Neuron (in vitro differentiated cells): ENCODE data around the gene CHRNB4.

Experiments
- H2AFZ ChIP-seq: one replicate; pipeline ENCODE4 v1.6.1; 2013; ENCODE audit warnings: low read depth, mild to moderate bottlenecking, inconsistent platforms, low read length, moderate library complexity
- H3K27me3 ChIP-seq: one replicate; pipeline ENCODE4 v1.6.1; 2013; ENCODE audit warnings: low read length; ENCODE audit not compliant: insufficient read depth
- H3K36me3 ChIP-seq: one replicate; pipeline ENCODE4 v1.6.1; 2013; ENCODE audit warnings: low read length; ENCODE audit not compliant: insufficient read depth
- H3K4me1 ChIP-seq: one replicate; pipeline ENCODE4 v1.6.1; 2013; ENCODE audit warnings: low read length; ENCODE audit not compliant: insufficient read depth
- H3K4me3 ChIP-seq: 2 replicates; pipeline ENCODE4 v1.5.1; 2013; ENCODE audit warnings: mild to moderate bottlenecking, low read length, moderate library complexity
- H3K9me3 ChIP-seq: one replicate; pipeline ENCODE4 v1.6.1; 2013; ENCODE audit warnings: low read length

Gene CHRNB4

GRCh38 chr15:78636378-78636859 lies 4.6 kb downstream of the CHRNB4 start:
- Histone ChIP-seq H3K9me3 (peaks cover 3% of the 10 kb centered on the region), H3K27me3 (peaks cover 22% of the 10 kb centered on the region), H3K36me3 (no peaks in the 10 kb centered on the region), H3K4me3 (no peak overlapping the region), H2AFZ (no peak overlapping the region), H3K4me1 (peaks cover 9% of the 10 kb centered on the region)

GRCh38 chr15:78635346-78635745 lies 5.7 kb downstream of the CHRNB4 start:
- H2AFZ ChIP-seq: no peak overlapping the region
- peaks cover 12% of the 10 kb centered on the region for H3K27me3 ChIP-seq
- H3K4me1 ChIP-seq: peaks cover under 1% of the 10 kb centered on the region
- no peak overlapping the region for H3K4me3 ChIP-seq
- no peaks in the 10 kb centered on the region for H3K36me3 ChIP-seq
- H3K9me3 ChIP-seq: peaks cover 3% of the 10 kb centered on the region

GRCh38 chr15:78634210-78635145 lies 6.5 kb downstream of the CHRNB4 start:
- H3K9me3 ChIP-seq: peaks cover 3% of the 10 kb centered on the region
- no peaks in the 10 kb centered on the region for H3K4me1 ChIP-seq
- H3K36me3 ChIP-seq: no peaks in the 10 kb centered on the region

GRCh38 chr15:78633348-78633747 lies 7.7 kb downstream of the CHRNB4 start:
- H3K27me3 ChIP-seq: peaks cover 5% of the 10 kb centered on the region
- H3K36me3 ChIP-seq: no peaks in the 10 kb centered on the region
- peaks cover 5% of the 10 kb centered on the region for H3K9me3 ChIP-seq
- H3K4me3 ChIP-seq: no peak overlapping the region
- no peaks in the 10 kb centered on the region for H3K4me1 ChIP-seq
- H2AFZ ChIP-seq: no peak overlapping the region

More at GRCh38 chr15:78634210-78635145, 6.5 kb downstream of the CHRNB4 start:
- Histone ChIP-seq H2AFZ (no peak overlapping the region), H3K27me3 (peaks cover 5% of the 10 kb centered on the region), H3K4me3 (no peak overlapping the region)

GRCh38 chr15:78630886-78631633 lies 9.9 kb downstream of the CHRNB4 start:
- H3K27me3 ChIP-seq: peaks cover 10% of the 10 kb centered on the region
- H2AFZ ChIP-seq: no peak overlapping the region
- H3K36me3 ChIP-seq: no peaks in the 10 kb centered on the region
- peaks cover 5% of the 10 kb centered on the region for H3K9me3 ChIP-seq
- H3K4me3 ChIP-seq: no peak overlapping the region
- H3K4me1 ChIP-seq: no peaks in the 10 kb centered on the region

- Histone ChIP-seq H3K4me1 (no peaks in the 10 kb centered on the region), H3K36me3 (no peaks in the 10 kb centered on the region), H3K9me3 (peaks cover 5% of the 10 kb centered on the region), H3K27me3 (peaks cover 23% of the 10 kb centered on the region), H3K4me3 (no peak overlapping the region), H2AFZ (no peak overlapping the region)
Observed at GRCh38 chr15:78629716-78630065, 11.3 kb downstream of the CHRNB4 start.

GRCh38 chr15:78629031-78629715 lies 11.8 kb downstream of the CHRNB4 start:
- Histone ChIP-seq H3K27me3 (peaks cover 24% of the 10 kb centered on the region), H3K9me3 (peaks cover 5% of the 10 kb centered on the region), H3K36me3 (no peaks in the 10 kb centered on the region), H3K4me3 (no peak overlapping the region), H2AFZ (no peak overlapping the region), H3K4me1 (no peaks in the 10 kb centered on the region)

- no peak overlapping the region for H2AFZ ChIP-seq
- no peaks in the 10 kb centered on the region for H3K36me3 ChIP-seq
- H3K4me1 ChIP-seq: no peaks in the 10 kb centered on the region
- H3K27me3 ChIP-seq: peaks cover 29% of the 10 kb centered on the region
- peaks cover 3% of the 10 kb centered on the region for H3K9me3 ChIP-seq
- no peak overlapping the region for H3K4me3 ChIP-seq
Observed at GRCh38 chr15:78628227-78628626, 12.8 kb downstream of the CHRNB4 start.

GRCh38 chr15:78627348-78627747 lies 13.7 kb downstream of the CHRNB4 start:
- no peak overlapping the region for H2AFZ ChIP-seq
- H3K4me3 ChIP-seq: no peak overlapping the region
- H3K9me3 ChIP-seq: peaks cover 3% of the 10 kb centered on the region
- H3K4me1 ChIP-seq: no peaks in the 10 kb centered on the region
- peaks cover 34% of the 10 kb centered on the region for H3K27me3 ChIP-seq
- H3K36me3 ChIP-seq: no peaks in the 10 kb centered on the region

GRCh38 chr15:78626381-78626995 lies 14.5 kb downstream of the CHRNB4 start:
- Histone ChIP-seq H3K36me3 (no peaks in the 10 kb centered on the region), H3K9me3 (peaks cover 3% of the 10 kb centered on the region), H2AFZ (no peak overlapping the region), H3K27me3 (peaks cover 43% of the 10 kb centered on the region), H3K4me1 (no peaks in the 10 kb centered on the region), H3K4me3 (no peak overlapping the region)

- H2AFZ ChIP-seq: no peak overlapping the region
- H3K4me3 ChIP-seq: no peak overlapping the region
- H3K27me3 ChIP-seq: peaks cover 47% of the 10 kb centered on the region
- H3K4me1 ChIP-seq: no peaks in the 10 kb centered on the region
- no peaks in the 10 kb centered on the region for H3K36me3 ChIP-seq
- peaks cover 3% of the 10 kb centered on the region for H3K9me3 ChIP-seq
Observed at GRCh38 chr15:78625606-78626280, 15.3 kb downstream of the CHRNB4 start.
